Liver (tissue), 9 donors: ENCODE measurements around the gene MYO3B. TPM values are rescaled to one million over a fixed set of nuclear protein-coding genes. Genes with fewer than 3 reads are reported as not detected.
"Not testable (repeated sequence)": the region's sequence is repeated elsewhere in the genome, so short reads cannot be mapped to it uniquely, and the experiment has no call there.

ENCODE experiments used
- DNase-seq: peaks from one replicate; pipeline ENCODE4 v3.0.0-alpha.2; 2017; ENCODE audit warnings: low spot score
- H3K27ac ChIP-seq, 2 donors: one replicate each; pipeline ENCODE4 v1.7.0; 2013; ENCODE audit warnings: inconsistent platforms in 2 of 2, low read length in 2 of 2, control low read depth in 1 of 2, low read depth in 1 of 2, mild to moderate bottlenecking in 1 of 2
- H3K27me3 ChIP-seq, 4 donors: one replicate each; pipeline versions ENCODE4 v1.6.1 to v1.7.0; 2013; ENCODE audit warnings: low read length in 3 of 4, inconsistent platforms in 1 of 4, mild to moderate bottlenecking in 1 of 4, moderate library complexity in 1 of 4; ENCODE audit not compliant: control insufficient read depth in 4 of 4, insufficient read depth in 4 of 4
- H3K36me3 ChIP-seq, 4 donors: one replicate each; pipeline versions ENCODE4 v1.6.1 to v1.7.0; 2013; ENCODE audit warnings: low read length in 3 of 4, mild to moderate bottlenecking in 3 of 4, low read depth in 1 of 4, moderate library complexity in 1 of 4; ENCODE audit not compliant: control insufficient read depth in 4 of 4, insufficient read depth in 3 of 4
- H3K4me1 ChIP-seq, 4 donors: one replicate each; pipeline versions ENCODE4 v1.6.1 to v1.7.0; 2013; ENCODE audit warnings: low read length in 3 of 4, mild to moderate bottlenecking in 3 of 4, moderate library complexity in 1 of 4; ENCODE audit not compliant: control insufficient read depth in 4 of 4, insufficient read depth in 4 of 4
- H3K4me3 ChIP-seq, 3 donors: one replicate each; pipeline versions ENCODE4 v1.6.1 to v1.7.0; 2013; ENCODE audit warnings: low read length in 3 of 3, control low read depth in 1 of 3, low read depth in 1 of 3, mild to moderate bottlenecking in 1 of 3
- H3K9ac ChIP-seq, 2 donors: one replicate each; pipeline ENCODE4 v1.7.0; 2013; ENCODE audit warnings: low read length in 2 of 2, mild to moderate bottlenecking in 2 of 2, moderate library complexity in 2 of 2, control low read depth in 1 of 2, low read depth in 1 of 2
- H3K9me3 ChIP-seq, 4 donors: one replicate each; pipeline versions ENCODE4 v1.6.1 to v1.7.0; 2013; ENCODE audit warnings: low read length in 3 of 4; ENCODE audit not compliant: control insufficient read depth in 4 of 4
- EGR1 ChIP-seq, 2 donors: IDR thresholded peaks; 2 replicates each; pipeline ENCODE4 v1.6.1; 2016 to 2018; ENCODE audit warnings: antibody characterized with exemption in 2 of 2, low read depth in 2 of 2
- FOXA1 ChIP-seq: IDR thresholded peaks from 2 replicates; pipeline ENCODE4 v1.6.1; 2016; ENCODE audit warnings: antibody characterized with exemption
- FOXA2 ChIP-seq: IDR thresholded peaks from 2 replicates; pipeline ENCODE4 v1.6.1; 2016; ENCODE audit warnings: antibody characterized with exemption
- GABPA ChIP-seq, 2 donors: IDR thresholded peaks in 1 of 2; conservative IDR thresholded peaks in 1 of 2; 2 replicates each; pipeline ENCODE4 v1.6.1; 2016; ENCODE audit warnings: antibody characterized with exemption in 2 of 2, mild to moderate bottlenecking in 1 of 2, moderate library complexity in 1 of 2
- HNF4A ChIP-seq, 2 donors: conservative IDR thresholded peaks; 2 replicates each; pipeline ENCODE4 v1.6.1; 2016; ENCODE audit warnings: antibody characterized with exemption in 2 of 2, mild to moderate bottlenecking in 2 of 2
- HNF4G ChIP-seq: IDR thresholded peaks from 2 replicates; pipeline ENCODE4 v1.6.1; 2016; ENCODE audit warnings: antibody characterized with exemption
- JUND ChIP-seq, 2 donors: IDR thresholded peaks; 2 replicates each; pipeline ENCODE4 v1.6.1; 2016; ENCODE audit warnings: antibody characterized with exemption in 2 of 2
- RAD21 ChIP-seq, 2 donors: IDR thresholded peaks; 2 replicates each; pipeline ENCODE4 v1.6.1; 2016; ENCODE audit warnings: antibody characterized with exemption in 2 of 2, mild to moderate bottlenecking in 2 of 2
- REST ChIP-seq: IDR thresholded peaks from 2 replicates; pipeline ENCODE4 v1.6.1; 2016; ENCODE audit warnings: antibody characterized with exemption, mild to moderate bottlenecking
- SP1 ChIP-seq: IDR thresholded peaks from 2 replicates; pipeline ENCODE4 v1.6.1; 2018; ENCODE audit warnings: antibody characterized with exemption, mild to moderate bottlenecking
- YY1 ChIP-seq: IDR thresholded peaks from 2 replicates; pipeline ENCODE4 v1.6.1; 2016; ENCODE audit warnings: antibody characterized with exemption, mild to moderate bottlenecking
- WGBS: extraction: QIAGEN DNeasy Blood & Tissue Kit; methylation state at CpG from one replicate; pipeline ENCODE4 v1.1.7; 2013; 5-methylcytosine and 5-hydroxymethylcytosine counted together
- polyA plus RNA-seq, 2 donors: library from polyadenylated mRNA; stranded (reverse) in 1 of 2; unstranded in 1 of 2; fragments of 200-250 nt in 1 of 2; fragments of >200 nt in 1 of 2; fragmentation: Nextera tagmentation in 1 of 2; extraction: Ambion mirVana in 1 of 2; gene quantifications; one replicate each; pipeline versions ENCODE4 v1.2.1 to v1.2.3, GENCODE V29; 2013 to 2015
- total RNA-seq, 2 donors: library from RNA; depleted of rRNA; stranded (reverse); fragments of >200 nt; gene quantifications; one replicate each; pipeline ENCODE4 v1.2.3, GENCODE V29; 2014
- TF ChIP-seq, protein P1 (sequence below): IDR thresholded peaks from 2 replicates; pipeline ENCODE4 v1.6.1; 2016; ENCODE audit warnings: antibody characterized with exemption
- donor health status: healthy.
- donor health status: healthy.
- donor health status: healthy.
- donor health status: healthy.
- donor health status: healthy.

The MYO3B gene
- total and polyA plus RNA-seq, 4 donors, result under 0.01 to 0.05 TPM; not detected in 2

GRCh38 chr2:170344663-170345346, 166.9 kb downstream of the MYO3B start (continued):
- TF ChIP-seq HNF4G, result no peak

DNA sequence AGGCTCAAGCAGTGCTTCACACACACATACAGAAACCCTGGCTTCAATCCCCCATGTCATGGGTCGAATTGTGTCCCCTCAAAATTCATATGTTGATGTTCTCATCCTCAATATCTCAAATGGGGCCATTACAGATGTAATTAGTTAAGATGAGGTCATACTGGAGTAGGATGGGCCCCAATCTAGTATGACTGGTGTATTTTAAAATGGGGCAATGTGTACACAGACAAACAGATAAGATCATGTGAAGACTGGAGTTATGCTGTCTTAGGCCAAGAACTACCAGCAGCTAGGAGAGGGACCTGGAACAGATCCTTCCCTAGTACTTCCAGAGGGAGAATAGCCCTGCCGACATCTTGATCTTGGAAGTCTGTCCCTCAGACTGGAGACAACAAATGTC, 167.7 kb downstream of the MYO3B start:
- no peak overlapping the region for H3K27ac ChIP-seq
- 79% methylated on average over 2 of the region's 2 CpGs for WGBS
- no peaks in the 10 kb centered on the region for H3K4me1 ChIP-seq
- H3K9ac ChIP-seq, result no peak overlapping the region
- H3K27me3 ChIP-seq, result no peaks in the 10 kb centered on the region
- TF ChIP-seq HNF4G (no peak), FOXA1 (no peak)
- no peak for DNase-seq
- no peaks in the 10 kb centered on the region for H3K36me3 ChIP-seq
- H3K9me3 ChIP-seq, result no peaks in the 10 kb centered on the region
- H3K4me3 ChIP-seq, result no peak overlapping the region

GRCh38 chr2:170349269-170349668, 171.3 kb downstream of the MYO3B start:
- H3K27me3 ChIP-seq, H3K36me3 ChIP-seq, H3K4me1 ChIP-seq, H3K9me3 ChIP-seq, DNase-seq, H3K4me3 ChIP-seq, H3K27ac ChIP-seq, H3K9ac ChIP-seq: not testable (repeated sequence)
- 63% methylated on average over 5 of the region's 5 CpGs for WGBS

- Histone ChIP-seq H3K4me3 (no peak overlapping the region), H3K4me1 (no peaks in the 10 kb centered on the region), H3K36me3 (no peaks in the 10 kb centered on the region), H3K27ac (no peak overlapping the region), H3K9ac (no peak overlapping the region), H3K27me3 (no peaks in the 10 kb centered on the region), H3K9me3 (no peaks in the 10 kb centered on the region)
- no peak for TF ChIP-seq RAD21 (IDR thresholded peaks at IDR 0.05)
- no peak for TF ChIP-seq HNF4A (conservative IDR thresholded peaks at IDR 0.05)
- TF ChIP-seq, protein P1, sequence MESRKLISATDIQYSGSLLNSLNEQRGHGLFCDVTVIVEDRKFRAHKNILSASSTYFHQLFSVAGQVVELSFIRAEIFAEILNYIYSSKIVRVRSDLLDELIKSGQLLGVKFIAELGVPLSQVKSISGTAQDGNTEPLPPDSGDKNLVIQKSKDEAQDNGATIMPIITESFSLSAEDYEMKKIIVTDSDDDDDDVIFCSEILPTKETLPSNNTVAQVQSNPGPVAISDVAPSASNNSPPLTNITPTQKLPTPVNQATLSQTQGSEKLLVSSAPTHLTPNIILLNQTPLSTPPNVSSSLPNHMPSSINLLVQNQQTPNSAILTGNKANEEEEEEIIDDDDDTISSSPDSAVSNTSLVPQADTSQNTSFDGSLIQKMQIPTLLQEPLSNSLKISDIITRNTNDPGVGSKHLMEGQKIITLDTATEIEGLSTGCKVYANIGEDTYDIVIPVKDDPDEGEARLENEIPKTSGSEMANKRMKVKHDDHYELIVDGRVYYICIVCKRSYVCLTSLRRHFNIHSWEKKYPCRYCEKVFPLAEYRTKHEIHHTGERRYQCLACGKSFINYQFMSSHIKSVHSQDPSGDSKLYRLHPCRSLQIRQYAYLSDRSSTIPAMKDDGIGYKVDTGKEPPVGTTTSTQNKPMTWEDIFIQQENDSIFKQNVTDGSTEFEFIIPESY, result no peak
- TF ChIP-seq YY1, result no peak
- no peak for DNase-seq
- 68% methylated on average over 4 of the region's 4 CpGs for WGBS
Measured at GRCh38 chr2:170350929-170351826, 173.2 kb downstream of the MYO3B start.

DNA sequence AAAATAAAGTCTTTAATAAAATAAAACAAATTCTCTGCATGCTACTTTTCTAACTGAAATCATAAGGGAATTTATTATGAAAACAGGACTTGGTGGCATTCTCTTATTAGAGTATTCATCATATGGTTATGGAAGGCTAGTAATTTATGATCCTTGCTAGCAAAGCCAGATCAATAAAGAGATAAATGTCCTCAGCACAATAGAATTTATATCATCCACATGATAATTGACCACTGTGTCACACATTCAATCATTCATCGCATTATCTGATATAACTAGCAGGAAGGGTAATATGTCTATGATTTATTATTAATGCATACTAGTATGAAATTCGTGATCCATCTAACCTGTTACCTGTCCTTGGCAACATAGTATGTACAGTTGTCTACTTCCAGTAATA, 175.8 kb downstream of the MYO3B start:
- Histone ChIP-seq H3K27me3 (no peaks in the 10 kb centered on the region), H3K9ac (no peak overlapping the region), H3K4me3 (no peak overlapping the region), H3K4me1 (no peaks in the 10 kb centered on the region), H3K27ac (no peak overlapping the region), H3K36me3 (no peaks in the 10 kb centered on the region), H3K9me3 (no peaks in the 10 kb centered on the region)
- 67% methylated on average over 2 of the region's 2 CpGs for WGBS
- no peak for DNase-seq
- TF ChIP-seq FOXA1, result no peak
- no peak for TF ChIP-seq HNF4A (conservative IDR thresholded peaks at IDR 0.05)
- TF ChIP-seq REST, result no peak
- TF ChIP-seq, protein P1, result no peak
- TF ChIP-seq GABPA (IDR thresholded peaks at IDR 0.05 in 1 of 2, conservative IDR thresholded peaks at IDR 0.05 in 1 of 2), result no peak
- TF ChIP-seq EGR1 (IDR thresholded peaks at IDR 0.05; ENCODE audit: low read depth in 2 of 2), result no peak
- TF ChIP-seq FOXA2, result no peak
- no peak for TF ChIP-seq JUND (IDR thresholded peaks at IDR 0.05)
- TF ChIP-seq HNF4G, result no peak
- TF ChIP-seq SP1, result no peak
